SH-SY5Y (cell line): ENCODE data around the gene UNC79.

Experiments
- GATA2 ChIP-seq: IDR thresholded peaks from 2 replicates; pipeline ENCODE4 v1.6.1; 2011; ENCODE audit warnings: mild to moderate bottlenecking, low read depth, low read length
- GATA3 ChIP-seq: IDR thresholded peaks from 2 replicates; pipeline ENCODE4 v1.6.1; 2011; ENCODE audit warnings: low read depth, mild to moderate bottlenecking, low read length, moderate library complexity

DNA sequence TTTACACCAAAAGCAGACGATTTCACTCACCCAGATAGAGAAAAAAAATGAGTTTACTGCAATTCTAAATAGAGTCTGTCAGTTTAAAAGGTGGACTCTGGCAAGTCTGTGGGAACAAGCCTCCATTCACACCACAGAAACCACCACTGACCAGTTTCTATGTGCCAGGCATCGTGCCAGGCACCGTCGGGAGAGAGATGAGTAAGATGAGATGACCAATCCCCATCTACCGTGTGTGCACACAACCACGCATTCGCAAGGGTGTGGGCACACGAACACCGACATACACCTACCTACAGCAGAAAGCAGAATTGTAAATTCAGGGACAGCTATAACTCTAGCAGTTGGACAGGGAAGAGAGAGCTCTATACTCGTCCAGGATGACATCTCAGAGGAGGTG, 299.3 kb downstream of the UNC79 start:
- no peak for TF ChIP-seq GATA2
- no peak for TF ChIP-seq GATA3
